Measurements from ENCODE around the gene EMX1.

EMX1 gene

GRCh38 chr2:72924353-72925240 lies 7.3 kb downstream of the EMX1 start:
- H2AK5ac ChIP-seq (ENCODE audit: low read length): no peak overlapping the region
- no peak overlapping the region for H3K4me3 ChIP-seq (ENCODE audit: low read length)
- WGBS (ENCODE audit: extremely low coverage, insufficient coverage, low lambda C conversion rate): no CpG with 5 or more reads among the region's 61 CpGs
- peak overlapping the region; percentile 13 for H3K4me2 ChIP-seq (ENCODE audit: low read length)
- no peak overlapping the region for H4K5ac ChIP-seq (ENCODE audit: low read length)
- H4K8ac ChIP-seq (ENCODE audit: low read depth, low read length): no peak overlapping the region
- H2BK5ac ChIP-seq (ENCODE audit: low read length): no peak overlapping the region
- no peaks in the 10 kb centered on the region for H3K79me2 ChIP-seq (ENCODE audit: control insufficient read depth, insufficient read depth, low read length)
- H3K36me3 ChIP-seq (ENCODE audit: control insufficient read depth, insufficient read depth, low read length): no peaks in the 10 kb centered on the region
- peak; percentile 49 for DNase-seq
- no peak overlapping the region for H3K27ac ChIP-seq (ENCODE audit: low read depth, low read length)
- H2BK15ac ChIP-seq (replicated peaks; ENCODE audit: low read depth): no peak overlapping the region
- no peak overlapping the region for H2BK120ac ChIP-seq (ENCODE audit: low read depth, low read length)
- peaks cover 79% of the 10 kb centered on the region for H3K27me3 ChIP-seq (ENCODE audit: insufficient read depth, low read length, poor library complexity)
- no peak overlapping the region for H3K23ac ChIP-seq (ENCODE audit: low read length)
- no peak overlapping the region for H3K18ac ChIP-seq (ENCODE audit: low read length)
- H3K9ac ChIP-seq (ENCODE audit: low read length): peak overlapping the region; percentile 22
- no peaks in the 10 kb centered on the region for H3K79me1 ChIP-seq (ENCODE audit: low read length)
- peak overlapping the region; percentile 37 for H3K56ac ChIP-seq (ENCODE audit: low read length)
- no peaks in the 10 kb centered on the region for H3K4me1 ChIP-seq (ENCODE audit: control insufficient read depth, low read depth, low read length)
- no peak overlapping the region for H3K4ac ChIP-seq (ENCODE audit: low read depth, low read length)

DNA sequence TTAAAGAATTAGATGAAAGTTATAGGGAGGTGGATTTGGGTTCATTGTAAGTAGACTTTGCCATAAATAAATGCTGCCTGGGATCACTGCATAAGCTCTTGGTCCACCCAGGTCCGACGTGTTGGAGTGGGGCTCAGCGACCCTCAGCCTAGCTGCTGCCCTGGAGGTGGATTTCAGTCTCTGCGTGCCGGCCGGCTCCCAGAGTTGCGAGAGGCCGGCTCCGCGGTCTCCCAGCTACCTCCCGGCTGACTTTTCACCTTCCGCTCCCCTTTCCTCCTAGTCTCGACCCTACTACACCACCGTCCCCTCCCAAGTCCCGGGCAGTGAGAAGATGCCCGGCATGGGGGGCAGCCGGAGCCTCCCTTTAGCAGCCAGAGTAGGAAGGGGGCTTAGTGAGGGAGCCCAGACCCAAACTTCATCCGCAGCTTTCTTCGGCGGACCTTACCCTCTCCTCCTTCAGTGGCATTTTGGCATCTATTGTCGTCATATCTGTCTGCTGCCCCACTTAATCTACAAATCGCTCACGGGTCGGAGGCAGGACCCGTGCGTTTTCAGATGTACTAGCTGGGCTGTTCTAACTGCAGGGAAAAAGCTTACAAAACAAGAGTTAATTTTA lies 8.1 kb downstream of the EMX1 start:
- DNase-seq: no peak
- Histone ChIP-seq H3K79me2 (ENCODE audit: control insufficient read depth, insufficient read depth, low read length) (no peaks in the 10 kb centered on the region), H3K23ac (ENCODE audit: low read length) (peak overlapping the region; percentile 4), H2AK5ac (ENCODE audit: low read length) (no peak overlapping the region), H3K4me3 (ENCODE audit: low read length) (no peak overlapping the region), H3K18ac (ENCODE audit: low read length) (no peak overlapping the region), H3K79me1 (ENCODE audit: low read length) (no peaks in the 10 kb centered on the region), H2BK5ac (ENCODE audit: low read length) (no peak overlapping the region), H3K4me2 (ENCODE audit: low read length) (no peak overlapping the region), H4K8ac (ENCODE audit: low read depth, low read length) (no peak overlapping the region), H3K27me3 (ENCODE audit: insufficient read depth, low read length, poor library complexity) (peaks cover 73% of the 10 kb centered on the region), H3K9ac (ENCODE audit: low read length) (no peak overlapping the region), H3K36me3 (ENCODE audit: control insufficient read depth, insufficient read depth, low read length) (no peaks in the 10 kb centered on the region), H4K5ac (ENCODE audit: low read length) (no peak overlapping the region), H3K56ac (ENCODE audit: low read length) (no peak overlapping the region), H3K27ac (ENCODE audit: low read depth, low read length) (no peak overlapping the region), H3K4ac (ENCODE audit: low read depth, low read length) (no peak overlapping the region), H3K4me1 (ENCODE audit: control insufficient read depth, low read depth, low read length) (no peaks in the 10 kb centered on the region), H2BK120ac (ENCODE audit: low read depth, low read length) (no peak overlapping the region), H2BK15ac (replicated peaks; ENCODE audit: low read depth) (no peak overlapping the region)
- no CpG with 5 or more reads among the region's 26 CpGs for WGBS (ENCODE audit: extremely low coverage, insufficient coverage, low lambda C conversion rate)

GRCh38 chr2:72926368-72926767 lies 9.0 kb downstream of the EMX1 start:
- no peaks in the 10 kb centered on the region for H3K79me1 ChIP-seq (ENCODE audit: low read length)
- no peak overlapping the region for H3K4me3 ChIP-seq (ENCODE audit: low read length)
- H3K18ac ChIP-seq (ENCODE audit: low read length): no peak overlapping the region
- H2BK120ac ChIP-seq (ENCODE audit: low read depth, low read length): no peak overlapping the region
- no peak overlapping the region for H2BK5ac ChIP-seq (ENCODE audit: low read length)
- H3K4ac ChIP-seq (ENCODE audit: low read depth, low read length): no peak overlapping the region
- no peaks in the 10 kb centered on the region for H3K36me3 ChIP-seq (ENCODE audit: control insufficient read depth, insufficient read depth, low read length)
- H4K8ac ChIP-seq (ENCODE audit: low read depth, low read length): no peak overlapping the region
- H3K27ac ChIP-seq (ENCODE audit: low read depth, low read length): no peak overlapping the region
- no peak overlapping the region for H2BK15ac ChIP-seq (replicated peaks; ENCODE audit: low read depth)
- no peak overlapping the region for H3K23ac ChIP-seq (ENCODE audit: low read length)
- no CpG with 5 or more reads among the region's 4 CpGs for WGBS (ENCODE audit: extremely low coverage, insufficient coverage, low lambda C conversion rate)
- H3K9ac ChIP-seq (ENCODE audit: low read length): no peak overlapping the region
- no peaks in the 10 kb centered on the region for H3K4me1 ChIP-seq (ENCODE audit: control insufficient read depth, low read depth, low read length)
- DNase-seq: no peak
- H3K79me2 ChIP-seq (ENCODE audit: control insufficient read depth, insufficient read depth, low read length): no peaks in the 10 kb centered on the region
- H4K5ac ChIP-seq (ENCODE audit: low read length): no peak overlapping the region
- H2AK5ac ChIP-seq (ENCODE audit: low read length): no peak overlapping the region
- peaks cover 64% of the 10 kb centered on the region for H3K27me3 ChIP-seq (ENCODE audit: insufficient read depth, low read length, poor library complexity)
- no peak overlapping the region for H3K56ac ChIP-seq (ENCODE audit: low read length)
- no peak overlapping the region for H3K4me2 ChIP-seq (ENCODE audit: low read length)

DNA sequence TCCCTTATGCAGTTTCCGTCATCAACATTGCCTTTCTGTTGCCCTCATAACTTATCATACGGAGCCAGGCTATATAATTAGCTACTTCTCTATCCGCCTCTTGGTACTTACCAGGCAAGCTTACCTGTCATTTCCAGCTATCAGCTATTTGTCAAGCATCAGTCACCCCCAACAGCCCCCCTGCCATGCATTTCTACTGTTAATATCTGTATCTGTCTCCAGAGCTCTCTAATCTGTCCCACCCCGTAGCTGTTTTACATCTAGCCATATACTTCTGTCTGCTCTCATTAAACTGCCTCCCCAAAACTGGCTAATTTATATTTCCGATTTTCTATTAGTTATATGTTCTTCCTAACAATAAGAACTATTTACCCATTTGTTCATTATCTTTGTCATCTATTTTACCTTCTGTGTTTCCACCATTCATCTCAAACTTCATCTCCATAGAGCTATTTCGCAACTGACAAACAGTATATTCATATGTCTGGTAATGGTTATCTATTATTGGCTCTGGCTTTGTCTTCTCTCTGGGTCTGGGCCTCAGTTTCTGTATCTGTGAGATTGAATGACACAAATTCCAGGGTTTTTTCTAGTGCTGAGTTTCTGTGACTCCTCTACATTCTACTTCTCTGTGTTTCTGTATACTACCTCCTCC lies 9.6 kb downstream of the EMX1 start:
- H3K4me2 ChIP-seq (ENCODE audit: low read length): no peak overlapping the region
- H3K4ac ChIP-seq (ENCODE audit: low read depth, low read length): no peak overlapping the region
- no peak overlapping the region for H2BK5ac ChIP-seq (ENCODE audit: low read length)
- H3K9ac ChIP-seq (ENCODE audit: low read length): no peak overlapping the region
- H2BK15ac ChIP-seq (replicated peaks; ENCODE audit: low read depth): no peak overlapping the region
- no peak overlapping the region for H2BK120ac ChIP-seq (ENCODE audit: low read depth, low read length)
- no peak overlapping the region for H4K8ac ChIP-seq (ENCODE audit: low read depth, low read length)
- no peak overlapping the region for H3K18ac ChIP-seq (ENCODE audit: low read length)
- H3K36me3 ChIP-seq (ENCODE audit: control insufficient read depth, insufficient read depth, low read length): no peaks in the 10 kb centered on the region
- no peak overlapping the region for H4K5ac ChIP-seq (ENCODE audit: low read length)
- no peak overlapping the region for H3K56ac ChIP-seq (ENCODE audit: low read length)
- no peak overlapping the region for H3K23ac ChIP-seq (ENCODE audit: low read length)
- no peak for DNase-seq
- H3K4me1 ChIP-seq (ENCODE audit: control insufficient read depth, low read depth, low read length): no peaks in the 10 kb centered on the region
- no peak overlapping the region for H3K4me3 ChIP-seq (ENCODE audit: low read length)
- H3K27me3 ChIP-seq (ENCODE audit: insufficient read depth, low read length, poor library complexity): peaks cover 58% of the 10 kb centered on the region
- H3K79me1 ChIP-seq (ENCODE audit: low read length): no peaks in the 10 kb centered on the region
- no peak overlapping the region for H3K27ac ChIP-seq (ENCODE audit: low read depth, low read length)
- H3K79me2 ChIP-seq (ENCODE audit: control insufficient read depth, insufficient read depth, low read length): no peaks in the 10 kb centered on the region
- WGBS (ENCODE audit: extremely low coverage, insufficient coverage, low lambda C conversion rate): no CpG with 5 or more reads among the region's 6 CpGs
- no peak overlapping the region for H2AK5ac ChIP-seq (ENCODE audit: low read length)

- no peak overlapping the region for H4K5ac ChIP-seq (ENCODE audit: low read length)
- no peak overlapping the region for H3K4ac ChIP-seq (ENCODE audit: low read depth, low read length)
- no peak overlapping the region for H3K23ac ChIP-seq (ENCODE audit: low read length)
- H3K79me2 ChIP-seq (ENCODE audit: control insufficient read depth, insufficient read depth, low read length): no peaks in the 10 kb centered on the region
- no peak overlapping the region for H3K27ac ChIP-seq (ENCODE audit: low read depth, low read length)
- WGBS (ENCODE audit: extremely low coverage, insufficient coverage, low lambda C conversion rate): no CpG with 5 or more reads among the region's 8 CpGs
- H4K8ac ChIP-seq (ENCODE audit: low read depth, low read length): no peak overlapping the region
- H3K4me2 ChIP-seq (ENCODE audit: low read length): no peak overlapping the region
- H3K36me3 ChIP-seq (ENCODE audit: control insufficient read depth, insufficient read depth, low read length): no peaks in the 10 kb centered on the region
- no peak overlapping the region for H3K56ac ChIP-seq (ENCODE audit: low read length)
- no peak overlapping the region for H2BK120ac ChIP-seq (ENCODE audit: low read depth, low read length)
- no peak overlapping the region for H2AK5ac ChIP-seq (ENCODE audit: low read length)
- no peak overlapping the region for H2BK15ac ChIP-seq (replicated peaks; ENCODE audit: low read depth)
- DNase-seq: no peak
- no peak overlapping the region for H3K9ac ChIP-seq (ENCODE audit: low read length)
- H3K79me1 ChIP-seq (ENCODE audit: low read length): no peaks in the 10 kb centered on the region
- H3K18ac ChIP-seq (ENCODE audit: low read length): no peak overlapping the region
- no peaks in the 10 kb centered on the region for H3K4me1 ChIP-seq (ENCODE audit: control insufficient read depth, low read depth, low read length)
- H3K4me3 ChIP-seq (ENCODE audit: low read length): no peak overlapping the region
- H3K27me3 ChIP-seq (ENCODE audit: insufficient read depth, low read length, poor library complexity): peaks cover 49% of the 10 kb centered on the region
- no peak overlapping the region for H2BK5ac ChIP-seq (ENCODE audit: low read length)
These were observed 10.6 kb downstream of the EMX1 start for GRCh38 chr2:72927619-72928550.

Measured in mesendoderm (in vitro differentiated cells).